Upper lobe of left lung (tissue), 4 donors: ENCODE results near the gene ADAM15.

ENCODE experiments used
- CTCF ChIP-seq, 6 experiments: fragments of 450-650 bp in 4 of 6; fragments of 200-600 bp in 2 of 6; sonication (generic) in 2 of 6; IDR thresholded peaks; one replicate each; pipeline ENCODE4 v1.5.1; 2016 to 2019; ENCODE audit warnings: antibody characterized with exemption in 6 of 6
- EP300 ChIP-seq, 4 donors: sonication (generic); formaldehyde crosslinking; IDR thresholded peaks; one replicate each; pipeline ENCODE4 v1.5.1; 2017; ENCODE audit warnings: antibody characterized with exemption in 4 of 4, control low read depth in 2 of 4
- POLR2A ChIP-seq, 4 donors: fragments of 450-650 bp; IDR thresholded peaks; one replicate each; pipeline ENCODE4 v1.5.1; 2016 to 2017; ENCODE audit warnings: antibody characterized with exemption in 4 of 4, mild to moderate bottlenecking in 2 of 4

- TF ChIP-seq CTCF (IDR thresholded peaks at IDR 0.05) (no peak), POLR2A (IDR thresholded peaks at IDR 0.05) (no peak), EP300 (IDR thresholded peaks at IDR 0.05) (no peak)
Measured at GRCh38 chr1:155003227-155003765, 47.8 kb upstream of the ADAM15 start.
